ENCODE results near the gene ZNF827. TPM values are rescaled to one million over a fixed set of nuclear protein-coding genes. Genes with fewer than 3 reads are reported as not detected.

Gene ZNF827
- total RNA-seq, 1 donor from 2014 or later: 116 TPM

- no peak for DNase-seq (ENCODE audit: low spot score in 2 of 2, unreplicated experiment in 2 of 2)
- Mint-ChIP-seq H3K36me3 (peaks cover 28% of the 10 kb centered on the region), H3K4me3 (no peak overlapping the region), H3K9me3 (no peaks in the 10 kb centered on the region), H3K27ac (peak overlapping the region; percentile 79), H3K27me3 (ENCODE audit: low read depth) (no peaks in the 10 kb centered on the region), H3K4me1 (peaks cover 49% of the 10 kb centered on the region)
- no peak for TF ChIP-seq CTCF (IDR thresholded peaks at IDR 0.05; ENCODE audit: unreplicated experiment)
Measured at GRCh38 chr4:145878501-145879435, 59.9 kb downstream of the ZNF827 start.

- H3K4me1 Mint-ChIP-seq: peaks cover 29% of the 10 kb centered on the region
- no peak for TF ChIP-seq CTCF (IDR thresholded peaks at IDR 0.05; ENCODE audit: unreplicated experiment)
- H3K27me3 Mint-ChIP-seq (ENCODE audit: low read depth): no peaks in the 10 kb centered on the region
- DNase-seq (ENCODE audit: low spot score in 2 of 2, unreplicated experiment in 2 of 2): no peak
- no peaks in the 10 kb centered on the region for H3K9me3 Mint-ChIP-seq
- H3K4me3 Mint-ChIP-seq: no peak overlapping the region
- peak overlapping the region; percentile 15 for H3K27ac Mint-ChIP-seq
- peaks cover 33% of the 10 kb centered on the region for H3K36me3 Mint-ChIP-seq
Measured at GRCh38 chr4:145876531-145877180, 62.0 kb downstream of the ZNF827 start.

DNA sequence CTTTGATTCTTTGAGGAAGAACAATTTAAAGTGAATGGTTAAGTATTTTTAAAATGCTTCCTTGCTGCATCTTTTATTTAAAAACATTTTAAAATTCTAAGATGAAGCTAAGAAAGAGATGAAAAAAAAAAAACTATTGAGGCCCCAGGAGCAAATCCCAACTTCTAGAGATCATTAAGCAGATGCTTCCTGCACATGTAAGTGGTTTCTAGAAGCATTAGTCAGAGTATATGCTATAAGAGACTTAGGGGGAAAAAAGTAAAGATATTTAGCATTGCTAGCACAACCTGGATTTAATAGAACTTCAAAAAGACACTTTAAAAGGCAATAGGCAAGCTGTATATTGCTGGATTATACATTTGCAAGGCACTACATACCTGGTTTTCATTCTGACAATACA, 64.7 kb downstream of the ZNF827 start:
- no peak for DNase-seq (ENCODE audit: low spot score in 2 of 2, unreplicated experiment in 2 of 2)
- Mint-ChIP-seq H3K27ac (no peak overlapping the region), H3K36me3 (peaks cover 28% of the 10 kb centered on the region), H3K9me3 (no peaks in the 10 kb centered on the region), H3K4me1 (peaks cover 37% of the 10 kb centered on the region), H3K4me3 (no peak overlapping the region), H3K27me3 (ENCODE audit: low read depth) (no peaks in the 10 kb centered on the region)
- no peak for TF ChIP-seq CTCF (IDR thresholded peaks at IDR 0.05; ENCODE audit: unreplicated experiment)

GRCh38 chr4:145871209-145871608, 67.4 kb downstream of the ZNF827 start:
- TF ChIP-seq CTCF (IDR thresholded peaks at IDR 0.05; ENCODE audit: unreplicated experiment): no peak
- H3K4me3 Mint-ChIP-seq: no peak overlapping the region

DNA sequence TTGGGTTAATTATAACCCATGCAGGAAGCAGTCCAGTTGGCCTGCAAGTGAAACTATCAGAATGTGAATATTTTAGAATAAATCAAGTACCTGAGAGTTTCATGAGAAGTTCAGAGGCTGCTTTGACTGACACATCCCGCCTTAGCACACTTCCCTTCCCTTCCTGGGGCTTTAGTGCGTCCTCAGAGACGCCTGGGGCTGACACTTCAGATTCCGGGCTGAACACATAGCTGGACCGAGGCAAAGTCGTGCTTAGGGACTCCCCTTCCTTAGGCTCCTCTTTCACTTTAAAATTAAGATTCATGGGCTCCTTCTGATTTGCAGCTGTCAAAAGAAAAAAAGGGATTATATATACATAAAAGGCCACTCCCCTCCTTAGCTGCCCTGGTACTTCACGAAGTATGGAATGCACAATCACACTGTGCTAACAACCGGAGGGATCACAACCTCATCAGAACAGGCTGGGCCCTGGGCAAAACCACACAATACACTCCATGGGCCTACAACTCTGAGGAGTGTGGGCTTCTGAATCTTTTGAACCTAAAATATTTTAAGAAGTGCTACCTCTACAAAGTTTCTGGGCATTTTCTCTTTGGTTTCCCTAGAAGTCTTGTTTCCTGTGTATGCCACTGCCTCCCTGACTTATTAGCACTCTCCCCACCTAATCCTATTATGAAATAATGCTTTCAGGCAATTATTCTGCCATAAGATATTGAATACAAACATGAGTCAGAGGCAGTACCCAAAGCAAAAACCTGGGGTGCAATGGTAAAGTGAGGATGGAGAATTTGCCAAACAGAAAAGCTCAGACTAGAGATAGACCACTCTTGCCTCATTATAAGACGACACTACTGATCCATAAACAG, 68.2 kb downstream of the ZNF827 start:
- Mint-ChIP-seq H3K27ac (peak overlapping the region; percentile 91), H3K36me3 (peaks cover 17% of the 10 kb centered on the region), H3K9me3 (no peaks in the 10 kb centered on the region), H3K4me3 (no peak overlapping the region), H3K27me3 (ENCODE audit: low read depth) (no peaks in the 10 kb centered on the region), H3K4me1 (peaks cover 58% of the 10 kb centered on the region)
- no peak for TF ChIP-seq CTCF (IDR thresholded peaks at IDR 0.05; ENCODE audit: unreplicated experiment)
- no peak for DNase-seq (ENCODE audit: low spot score in 2 of 2, unreplicated experiment in 2 of 2)

More at GRCh38 chr4:145871209-145871608, 67.4 kb downstream of the ZNF827 start:
- peaks cover 19% of the 10 kb centered on the region for H3K36me3 Mint-ChIP-seq
- peak overlapping the region; percentile 91 for H3K27ac Mint-ChIP-seq
- no peaks in the 10 kb centered on the region for H3K9me3 Mint-ChIP-seq
- DNase-seq (ENCODE audit: low spot score in 2 of 2, unreplicated experiment in 2 of 2): no peak
- peaks cover 50% of the 10 kb centered on the region for H3K4me1 Mint-ChIP-seq
- H3K27me3 Mint-ChIP-seq (ENCODE audit: low read depth): no peaks in the 10 kb centered on the region

Data from mesothelial cell of epicardium (in vitro differentiated cells).